GM19240 (cell line): Measurements from ENCODE around the gene MYO15B.
"Not testable (repeated sequence)": the region's sequence is repeated elsewhere in the genome, so short reads cannot be mapped to it uniquely, and the experiment has no call there.

Source experiments
- DNase-seq: peaks from one replicate; pipeline ENCODE4 v3.0.0; 2011; ENCODE audit warnings: low spot score; ENCODE audit not compliant: insufficient read length

The MYO15B gene

DNA sequence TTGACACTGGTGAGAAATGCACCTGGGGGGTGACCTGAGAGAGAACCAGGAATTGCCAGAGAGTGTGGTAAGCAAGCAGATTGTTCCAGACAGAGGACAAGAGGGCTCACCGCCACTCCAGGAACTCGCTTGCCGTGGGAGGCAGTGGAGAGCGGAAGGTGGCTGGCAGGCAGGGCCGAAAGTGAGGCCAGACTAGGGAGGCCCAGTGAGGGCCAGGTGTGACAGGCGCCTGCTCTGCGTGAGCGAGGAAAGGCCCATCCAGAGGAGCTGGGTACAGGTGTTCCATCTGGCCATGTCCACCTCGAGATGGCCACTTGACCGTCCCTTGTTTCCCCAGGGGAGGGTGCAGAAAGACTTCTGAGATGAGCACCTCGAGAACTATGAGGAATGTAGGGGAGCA is 11.9 kb upstream of the MYO15B start:
- DNase-seq = no peak

DNA sequence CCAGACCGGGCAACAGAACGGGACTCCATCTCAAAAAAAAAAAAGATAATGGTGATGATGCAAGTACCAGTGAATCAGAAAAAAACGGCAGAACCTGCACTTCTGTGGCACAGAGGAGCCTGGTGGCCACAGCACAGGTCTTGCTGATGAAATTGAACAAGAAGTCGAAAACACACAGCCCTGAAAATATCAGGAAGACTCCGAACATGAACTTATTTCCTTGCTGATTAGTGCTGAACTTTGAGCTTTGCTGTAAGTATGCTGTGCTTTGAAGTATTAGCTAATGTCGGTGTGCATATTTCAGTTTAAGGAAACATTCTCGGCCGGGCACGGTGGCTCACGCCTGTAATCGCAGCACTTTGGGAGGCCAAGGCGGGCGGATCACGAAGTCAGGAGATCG is 10.9 kb upstream of the MYO15B start:
- no peak for DNase-seq

DNA sequence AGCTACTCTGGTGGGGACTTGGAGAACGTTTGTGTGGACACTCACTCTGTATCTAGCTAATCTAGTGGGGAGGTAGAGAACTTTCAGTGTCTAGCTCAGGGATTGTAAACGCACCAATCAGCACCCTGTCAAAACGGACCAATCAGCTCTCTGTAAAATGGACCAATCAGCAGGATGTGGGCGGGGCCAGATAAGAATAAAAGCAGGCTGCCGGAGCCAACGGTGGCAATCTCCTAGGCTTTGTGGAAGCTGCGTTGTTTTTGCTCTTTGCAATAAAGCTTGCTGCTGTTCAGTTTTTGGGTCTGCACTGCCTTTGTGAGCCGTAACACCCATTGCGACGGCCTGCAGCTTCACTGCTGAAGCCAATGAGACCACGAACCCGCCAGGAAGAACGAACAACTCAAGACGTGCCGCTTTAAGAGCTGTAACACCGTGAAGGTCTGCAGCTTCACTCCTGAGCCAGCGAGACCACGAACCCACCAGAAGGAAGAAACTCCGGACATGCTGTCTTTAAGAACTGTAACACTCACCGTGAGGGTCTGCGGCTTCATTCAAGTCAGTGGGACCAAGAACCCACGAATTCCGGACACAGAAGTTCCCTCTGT is 6.4 kb upstream of the MYO15B start:
- DNase-seq = not testable (repeated sequence)

- not testable (repeated sequence) for DNase-seq
These were observed 4.4 kb upstream of the MYO15B start for GRCh38 chr17:75583197-75583596.

DNA sequence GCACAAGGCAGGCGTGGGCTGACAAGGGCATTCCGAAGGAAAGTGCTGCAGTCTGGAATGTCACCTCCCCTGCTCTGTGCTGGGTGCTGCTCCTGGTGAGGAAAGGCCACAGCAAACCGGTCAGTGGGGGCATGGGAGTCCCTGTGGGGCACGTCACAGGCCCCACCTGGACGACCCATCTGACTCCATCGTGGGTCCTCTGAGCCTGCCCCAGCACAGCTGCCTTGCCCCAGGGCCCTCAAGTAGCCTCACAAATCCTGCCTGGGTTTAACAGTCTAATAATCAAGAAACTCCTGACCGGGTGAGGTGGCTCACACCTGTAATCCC is 2.8 kb upstream of the MYO15B start:
- no peak for DNase-seq

DNA sequence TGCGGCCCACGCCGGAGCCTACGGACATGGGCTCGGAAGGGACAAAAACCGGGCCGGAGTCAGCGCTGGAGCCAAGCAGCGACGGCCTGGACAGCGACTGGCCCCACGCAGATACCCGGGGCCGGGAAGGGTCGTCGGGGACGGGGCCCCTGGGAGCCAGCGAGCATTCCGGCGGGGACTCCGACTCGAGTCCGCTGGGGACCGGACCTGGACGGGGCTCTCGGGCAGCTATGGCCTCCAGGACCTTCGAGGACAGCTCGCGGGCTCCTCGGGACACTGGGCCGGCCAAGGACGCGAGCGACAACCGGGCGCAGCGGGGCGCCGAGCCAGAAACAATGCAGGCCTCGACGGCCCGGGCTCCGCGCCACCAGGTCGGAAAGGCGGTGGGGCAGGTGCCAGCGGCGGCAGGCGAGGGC is 1.0 kb downstream of the MYO15B start:
- DNase-seq = no peak

DNA sequence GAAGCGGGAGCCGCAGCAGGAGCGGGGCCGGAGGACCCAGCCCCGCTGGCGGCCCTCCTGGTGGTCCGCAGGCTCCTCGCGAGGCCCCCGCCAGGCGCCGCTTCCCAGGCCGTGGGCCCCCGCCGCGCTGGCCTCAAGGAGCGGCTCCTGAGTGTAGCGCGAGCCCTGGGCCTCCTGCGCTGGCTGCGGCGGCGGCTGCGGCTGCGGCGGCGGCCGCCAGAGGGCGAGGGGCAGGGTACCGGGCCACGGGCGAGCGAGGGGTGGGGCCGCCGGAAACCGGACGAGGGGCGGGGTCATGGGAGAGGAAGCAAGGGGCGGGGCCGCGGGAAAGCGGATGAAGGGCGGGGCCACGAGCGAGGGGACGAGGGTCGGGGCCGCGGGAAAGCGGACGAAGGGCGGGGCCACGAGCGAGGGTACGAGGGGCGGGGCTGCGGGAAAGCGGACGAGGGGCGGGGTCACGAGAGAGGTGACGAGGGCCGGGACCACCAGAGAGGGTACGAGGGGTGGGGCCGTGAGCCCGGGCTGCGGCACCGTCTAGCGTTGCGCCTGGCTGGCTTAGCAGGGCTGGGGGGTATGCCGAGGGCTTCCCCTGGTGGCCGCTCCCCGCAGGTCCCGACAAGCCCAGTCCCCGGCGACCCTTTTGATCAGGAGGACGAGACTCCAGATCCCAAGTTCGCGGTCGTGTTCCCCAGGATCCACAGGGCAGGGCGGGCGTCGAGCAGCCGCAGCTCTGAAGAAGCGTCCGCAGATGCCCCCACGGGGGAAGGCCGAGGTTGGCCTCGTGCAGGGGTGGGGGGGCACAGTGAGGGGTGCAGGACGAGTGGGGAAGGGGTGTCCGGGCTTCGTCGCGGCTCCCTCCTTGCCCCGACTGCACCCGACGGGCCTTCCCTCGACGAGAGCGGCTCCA is 1.7 kb downstream of the MYO15B start:
- DNase-seq = peak; percentile 96

GRCh38 chr17:75589919-75590303 is 2.3 kb downstream of the MYO15B start:
- no peak for DNase-seq

GRCh38 chr17:75590314-75590761 is 2.7 kb downstream of the MYO15B start:
- DNase-seq = no peak

DNA sequence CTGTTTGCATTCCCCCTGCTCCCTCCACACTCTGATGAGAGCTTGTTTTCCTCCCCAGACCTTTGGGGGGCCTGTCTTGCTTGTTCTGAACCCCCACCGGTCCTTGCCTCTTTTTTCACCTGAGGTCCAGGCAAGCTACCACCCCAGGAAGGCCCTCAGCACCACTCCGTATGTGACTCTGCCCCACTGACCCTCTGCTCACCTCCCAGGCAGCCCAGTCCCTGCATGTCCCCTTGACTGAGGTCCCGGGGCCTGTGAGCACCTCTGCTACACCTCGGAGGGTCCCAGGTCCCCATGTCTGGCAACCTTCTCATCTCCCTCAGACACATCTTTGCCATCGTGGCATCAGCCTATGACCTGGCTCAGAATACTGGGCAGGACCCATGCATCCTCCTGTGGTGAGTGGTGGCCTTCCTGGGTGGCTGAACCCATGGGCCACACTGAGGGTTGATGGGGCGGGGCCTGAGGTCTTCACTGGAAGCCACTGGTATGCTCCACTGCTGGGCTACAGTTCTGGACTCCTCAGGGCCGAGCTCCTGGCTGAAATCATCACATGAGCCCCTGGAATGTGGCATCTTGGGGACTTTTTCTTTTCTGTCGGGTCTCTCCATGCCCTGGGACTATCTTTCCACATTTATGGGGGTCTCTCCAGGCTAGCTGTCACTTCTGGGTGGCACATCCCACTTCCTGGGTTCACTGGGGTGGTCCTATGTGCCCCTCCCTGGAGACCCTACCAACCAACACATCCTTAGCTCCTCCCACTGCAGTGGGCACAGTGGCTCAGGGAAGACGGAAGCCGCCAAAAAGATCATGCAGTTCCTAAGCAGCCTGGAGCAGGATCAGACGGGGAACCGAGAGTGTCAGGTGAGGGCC is 3.5 kb downstream of the MYO15B start:
- DNase-seq = no peak

GRCh38 chr17:75591722-75592302 is 4.2 kb downstream of the MYO15B start:
- DNase-seq = no peak

DNA sequence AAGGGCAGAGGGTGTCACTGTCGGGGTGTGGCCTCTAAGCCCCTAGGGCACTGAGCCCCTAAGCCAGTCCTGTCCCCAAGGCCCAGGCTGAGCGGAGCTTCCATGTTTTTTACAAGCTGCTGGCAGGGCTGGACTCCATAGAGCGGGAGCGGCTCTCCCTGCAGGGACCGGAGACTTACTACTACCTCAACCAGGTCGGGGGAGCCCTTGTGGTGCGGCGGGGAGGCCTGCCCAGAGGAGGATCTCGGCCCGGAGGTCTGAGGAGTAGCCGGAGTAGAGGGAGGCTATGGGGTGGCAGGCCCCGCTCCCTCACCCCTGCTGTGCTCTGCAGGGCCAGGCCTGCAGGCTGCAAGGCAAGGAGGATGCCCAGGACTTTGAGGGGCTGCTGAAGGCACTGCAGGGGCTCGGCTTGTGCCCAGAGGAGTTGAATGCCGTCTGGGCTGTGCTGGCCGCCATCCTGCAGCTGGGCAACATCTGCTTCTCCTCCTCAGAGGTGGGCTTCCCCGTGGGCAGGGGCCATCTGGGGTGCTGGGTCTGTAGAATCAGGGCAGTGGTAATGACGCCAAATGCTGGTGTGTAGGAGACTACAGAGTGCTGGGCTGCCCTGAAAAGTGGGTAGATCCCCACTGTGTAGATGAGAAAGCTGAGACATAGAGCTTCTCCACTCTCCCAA is 4.9 kb downstream of the MYO15B start:
- DNase-seq = no peak

DNA sequence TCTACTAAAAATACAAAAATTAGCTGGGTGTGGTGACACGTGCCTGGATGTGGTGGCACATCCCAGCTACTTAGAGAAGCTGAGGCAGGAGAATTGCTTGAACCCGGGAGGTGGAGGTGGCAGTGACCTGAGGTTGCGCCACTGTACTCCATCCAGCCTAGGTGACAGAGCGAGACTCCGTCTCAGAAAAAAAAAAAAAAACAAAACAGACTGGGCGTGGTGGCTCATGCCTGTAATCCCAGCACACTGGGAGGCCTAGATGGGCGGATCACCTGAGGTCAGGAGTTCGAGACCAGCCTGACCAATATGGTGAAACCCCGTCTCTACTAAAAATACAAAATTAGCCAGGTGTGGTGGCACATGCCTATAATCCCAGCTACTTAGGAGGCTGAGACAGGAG is 5.8 kb downstream of the MYO15B start:
- DNase-seq = not testable (repeated sequence)

- DNase-seq = no peak
These were observed 7.1 kb downstream of the MYO15B start for GRCh38 chr17:75594499-75595283.

DNA sequence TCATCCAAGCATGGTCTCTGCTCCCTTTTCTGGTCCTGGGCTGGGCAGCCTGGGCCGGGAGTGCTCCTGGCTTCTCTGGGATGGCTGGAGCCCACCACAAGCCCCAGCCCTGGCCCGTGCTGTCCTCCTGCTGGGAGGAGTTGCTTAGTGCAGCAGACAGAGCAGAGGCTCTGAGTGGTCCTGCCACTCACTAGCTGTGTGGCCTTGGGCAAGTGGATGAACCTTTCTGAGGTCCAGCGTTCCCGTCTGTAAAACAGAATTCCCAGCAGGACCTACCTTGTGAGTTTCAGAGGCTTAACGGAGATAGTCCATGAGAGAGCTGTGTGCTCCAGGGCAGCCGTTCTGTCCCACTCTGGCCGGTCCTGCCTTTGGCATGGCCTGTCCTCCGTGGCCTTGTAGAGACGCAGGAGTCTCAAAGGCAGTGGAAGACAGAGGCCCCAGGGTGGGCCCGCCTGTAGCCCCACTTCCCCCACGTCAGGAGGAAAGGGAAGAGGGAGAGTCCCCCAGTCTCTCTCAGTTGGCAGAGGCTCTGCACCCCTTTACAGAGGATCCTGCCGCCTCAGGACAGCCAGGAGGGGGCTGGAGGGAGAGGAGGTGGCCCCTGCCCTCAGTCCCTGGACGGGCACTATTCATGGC is 7.8 kb downstream of the MYO15B start:
- no peak for DNase-seq

- no peak for DNase-seq
These were observed 8.3 kb downstream of the MYO15B start for GRCh38 chr17:75595920-75596313.

- DNase-seq = no peak
These were observed 8.9 kb downstream of the MYO15B start for GRCh38 chr17:75596320-75597087.

GRCh38 chr17:75601057-75601987 is 13.7 kb downstream of the MYO15B start:
- no peak for DNase-seq
